Endothelial cell of umbilical vein (primary cell): ENCODE data around the gene MYOCD. TPM values are rescaled to one million over a fixed set of nuclear protein-coding genes. Genes with fewer than 3 reads are reported as not detected.

Experiments
- BruUV-seq: library from RNA; stranded (reverse); fragments of 400-500 nt; replicated peaks from 2 replicates; lab custom pipeline; 2021; lab: Mats Ljungman, UMichigan
- CTCF ChIA-PET: fragments of 300-600, 350-600 bp; sonication (Branson Sonifier 250); formaldehyde crosslinking; loops from one replicate; lab custom pipeline; 2021; ENCODE audit warnings: antibody characterized with exemption, inconsistent platforms; lab: Charles Lee
- POLR2A ChIA-PET: fragments of 300-600, 350-600 bp; sonication (Branson Sonifier 250); formaldehyde crosslinking; loops from one replicate; lab custom pipeline; 2021; ENCODE audit warnings: antibody characterized with exemption, inconsistent platforms; lab: Charles Lee
- DNase-seq: peaks from one replicate; pipeline ENCODE4 v3.0.0-alpha.2; 2011; ENCODE audit warnings: low read depth, low spot score
- FAIRE-seq: peaks from 2 replicates; lab custom pipeline; 2011; peaks lifted over from hg19 to GRCh38; lab: Jason Lieb, UNC
- H2AFZ ChIP-seq: 2 replicates; pipeline ENCODE4 v1.6.0; 2012; ENCODE audit warnings: low read depth, low read length, control low read depth, inconsistent platforms
- H3K27ac ChIP-seq: 2 replicates; pipeline ENCODE4 v1.5.1; 2011; ENCODE audit warnings: low read depth, mild to moderate bottlenecking, control low read depth, low read length, moderate library complexity; ENCODE audit not compliant: insufficient read depth
- H3K27me3 ChIP-seq, 2 experiments: 2 replicates each; pipeline versions ENCODE4 v1.6.0 to v1.6.1; 2011; ENCODE audit warnings: low read length in 2 of 2, mixed read lengths in 1 of 2; ENCODE audit not compliant: control insufficient read depth in 2 of 2, insufficient read depth in 2 of 2
- H3K36me3 ChIP-seq, 2 experiments: 2 replicates in 1 of 2; 3 replicates in 1 of 2; pipeline ENCODE4 v1.5.1; 2011; ENCODE audit warnings: low read length in 2 of 2, mild to moderate bottlenecking in 1 of 2, moderate library complexity in 1 of 2; ENCODE audit not compliant: control insufficient read depth in 2 of 2, insufficient read depth in 2 of 2; ENCODE audit errors: extremely low read depth in 1 of 2
- H3K4me1 ChIP-seq: 3 replicates; pipeline ENCODE4 v1.5.1; 2011; ENCODE audit warnings: mild to moderate bottlenecking, low read length; ENCODE audit not compliant: control insufficient read depth, insufficient read depth; ENCODE audit errors: extremely low read depth
- H3K4me2 ChIP-seq: 2 replicates; pipeline ENCODE4 v1.6.1; 2011; ENCODE audit warnings: low read length, control low read depth, mixed read lengths; ENCODE audit not compliant: insufficient read depth
- H3K4me3 ChIP-seq, 3 experiments: fragments of 200-600 bp in 1 of 3; sonication (generic), shearing (Covaris generic) in 1 of 3; replicated peaks in 1 of 3; 2 replicates each; pipeline ENCODE4 v1.5.1; 2011 to 2016; ENCODE audit warnings: control low read depth in 3 of 3, low read length in 3 of 3, mild to moderate bottlenecking in 2 of 3, inconsistent platforms in 1 of 3, low read depth in 1 of 3, moderate library complexity in 1 of 3; ENCODE audit not compliant: insufficient read depth in 1 of 3
- H3K79me2 ChIP-seq: 2 replicates; pipeline ENCODE4 v1.6.0; 2012; ENCODE audit warnings: low read length, inconsistent platforms; ENCODE audit not compliant: control insufficient read depth, insufficient read depth
- H3K9ac ChIP-seq: replicated peaks from 2 replicates; pipeline ENCODE3; 2011; ENCODE audit warnings: low read length, control low read depth; ENCODE audit not compliant: insufficient read depth; ENCODE audit errors: extremely low read depth
- H3K9me1 ChIP-seq: replicated peaks from 3 replicates; pipeline ENCODE4 v1.6.0; 2011; ENCODE audit warnings: mild to moderate bottlenecking, low read length; ENCODE audit not compliant: control insufficient read depth, insufficient read depth; ENCODE audit errors: extremely low read depth
- H3K9me3 ChIP-seq: replicated peaks from 2 replicates; pipeline ENCODE4 v1.5.1; 2012; ENCODE audit warnings: low read length, inconsistent platforms; ENCODE audit not compliant: control insufficient read depth, insufficient read depth
- H4K20me1 ChIP-seq: replicated peaks from 2 replicates; pipeline ENCODE3; 2011; ENCODE audit warnings: mild to moderate bottlenecking, low read length; ENCODE audit not compliant: control insufficient read depth, insufficient read depth; ENCODE audit errors: extremely low read depth
- EZH2 ChIP-seq: IDR thresholded peaks from 2 replicates; pipeline ENCODE4 v1.6.1; 2012; ENCODE audit warnings: borderline replicate concordance, low read depth, mild to moderate bottlenecking, moderate library complexity, low read length, inconsistent platforms; ENCODE audit not compliant: severe bottlenecking
- FOS ChIP-seq: IDR thresholded peaks from 2 replicates; pipeline ENCODE4 v1.6.1; 2011; ENCODE audit warnings: mild to moderate bottlenecking, low read length, moderate library complexity, borderline replicate concordance; ENCODE audit not compliant: insufficient read depth
- GATA2 ChIP-seq: IDR thresholded peaks from 2 replicates; pipeline ENCODE4 v1.7.0; 2011; ENCODE audit warnings: low read depth, mild to moderate bottlenecking, moderate library complexity, mixed read lengths, low read length; ENCODE audit not compliant: insufficient read length, insufficient read depth
- JUN ChIP-seq: IDR thresholded peaks from 2 replicates; pipeline ENCODE4 v1.6.1; 2011; ENCODE audit warnings: borderline replicate concordance, low read depth; ENCODE audit not compliant: insufficient read length, insufficient read depth
- MYC ChIP-seq: IDR thresholded peaks from one replicate; pipeline ENCODE4 v1.6.1; 2011; ENCODE audit warnings: mild to moderate bottlenecking, low read depth, low read length
- POLR2A ChIP-seq: IDR thresholded peaks from 2 replicates; pipeline ENCODE4 v1.6.1; 2012; ENCODE audit warnings: low read depth, mild to moderate bottlenecking, control low read depth, low read length
- POLR2AphosphoS5 ChIP-seq: IDR thresholded peaks from 2 replicates; pipeline ENCODE4 v1.6.1; 2012; ENCODE audit warnings: low read depth, mild to moderate bottlenecking, control low read depth, low read length, moderate library complexity; ENCODE audit not compliant: insufficient read depth
- dilution Hi-C: fragments of 300-500 bp; cut with MboI; formaldehyde crosslinking; loops from one replicate; pipeline ENCODE4 v1.15.0; 2019; ENCODE audit warnings: low sequenced_read_pairs; ENCODE audit not compliant: extremely low pct_ligation_motif_present
- intact Hi-C: fragments of 100-400 bp; cut with micrococcal nuclease; formaldehyde crosslinking; loops from one replicate; pipeline ENCODE4 v1.10.0; 2022
- polyA plus RNA-seq, 4 experiments: library from polyadenylated mRNA; depleted of rRNA in 3 of 4; stranded (reverse) in 3 of 4; unstranded in 1 of 4; fragments of >200 nt; gene quantifications; 2 replicates each; pipeline versions ENCODE4 v1.2.1 to v1.2.3, GENCODE V29; 2011 to 2012; ENCODE audit warnings: missing spikeins in 1 of 4
- total RNA-seq: library from RNA; stranded (reverse); gene quantifications from 2 replicates; pipeline ENCODE4 v1.2.3, GENCODE V29; 2021
- TF ChIP-seq, protein P1 (sequence below): IDR thresholded peaks from 2 replicates; pipeline ENCODE4 v1.6.1; 2011; ENCODE audit not compliant: insufficient read depth, insufficient read length
- TF ChIP-seq, protein P2 (sequence below), 2 donors: IDR thresholded peaks; 1 replicate in 1 of 2; 2 replicates in 1 of 2; pipeline ENCODE4 v1.5.1; 2011; ENCODE audit warnings: low read length in 2 of 2, mild to moderate bottlenecking in 2 of 2, moderate library complexity in 2 of 2, control low read depth in 1 of 2, inconsistent platforms in 1 of 2, low read depth in 1 of 2; ENCODE audit not compliant: insufficient read depth in 1 of 2; ENCODE audit errors: extremely low read depth in 1 of 2

The MYOCD gene
- total and polyA plus RNA-seq, 2 donors (not counting 3 experiments of a cell fraction or from before 2014, with no cell fraction given) = not detected

GRCh38 chr17:12722282-12722681 lies 56.6 kb downstream of the MYOCD start:
- ChIA-PET POLR2A (no interaction called here), CTCF (no interaction called here)
- FAIRE-seq = no peak
- no peak overlapping the region for H3K4me2 ChIP-seq
- intact Hi-C loops (no loop called here), dilution Hi-C loops (no loop called here)
- TF ChIP-seq GATA2 (no peak), MYC (no peak), EZH2 (no peak), POLR2A (no peak), JUN (no peak), POLR2AphosphoS5 (no peak), FOS (no peak)
- TF ChIP-seq, protein P1, sequence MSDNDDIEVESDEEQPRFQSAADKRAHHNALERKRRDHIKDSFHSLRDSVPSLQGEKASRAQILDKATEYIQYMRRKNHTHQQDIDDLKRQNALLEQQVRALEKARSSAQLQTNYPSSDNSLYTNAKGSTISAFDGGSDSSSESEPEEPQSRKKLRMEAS = no peak
- TF ChIP-seq, protein P2, sequence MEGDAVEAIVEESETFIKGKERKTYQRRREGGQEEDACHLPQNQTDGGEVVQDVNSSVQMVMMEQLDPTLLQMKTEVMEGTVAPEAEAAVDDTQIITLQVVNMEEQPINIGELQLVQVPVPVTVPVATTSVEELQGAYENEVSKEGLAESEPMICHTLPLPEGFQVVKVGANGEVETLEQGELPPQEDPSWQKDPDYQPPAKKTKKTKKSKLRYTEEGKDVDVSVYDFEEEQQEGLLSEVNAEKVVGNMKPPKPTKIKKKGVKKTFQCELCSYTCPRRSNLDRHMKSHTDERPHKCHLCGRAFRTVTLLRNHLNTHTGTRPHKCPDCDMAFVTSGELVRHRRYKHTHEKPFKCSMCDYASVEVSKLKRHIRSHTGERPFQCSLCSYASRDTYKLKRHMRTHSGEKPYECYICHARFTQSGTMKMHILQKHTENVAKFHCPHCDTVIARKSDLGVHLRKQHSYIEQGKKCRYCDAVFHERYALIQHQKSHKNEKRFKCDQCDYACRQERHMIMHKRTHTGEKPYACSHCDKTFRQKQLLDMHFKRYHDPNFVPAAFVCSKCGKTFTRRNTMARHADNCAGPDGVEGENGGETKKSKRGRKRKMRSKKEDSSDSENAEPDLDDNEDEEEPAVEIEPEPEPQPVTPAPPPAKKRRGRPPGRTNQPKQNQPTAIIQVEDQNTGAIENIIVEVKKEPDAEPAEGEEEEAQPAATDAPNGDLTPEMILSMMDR (IDR thresholded peaks at IDR 0.05; ENCODE audit: extremely low read depth in 1 of 2, insufficient read depth in 1 of 2, low read depth in 1 of 2, low read length in 2 of 2) = no peak
- no peaks in the 10 kb centered on the region for H3K27me3 ChIP-seq
- no peak overlapping the region for H3K4me3 ChIP-seq
- H3K4me1 ChIP-seq = no peaks in the 10 kb centered on the region
- H3K9me1 ChIP-seq = no peaks in the 10 kb centered on the region
- H3K9ac ChIP-seq = no peak overlapping the region
- no peak overlapping the region for H2AFZ ChIP-seq
- DNase-seq = no peak
- no peaks in the 10 kb centered on the region for H4K20me1 ChIP-seq
- no peak overlapping the region for H3K27ac ChIP-seq
- H3K36me3 ChIP-seq = no peaks in the 10 kb centered on the region
- BruUV-seq = no TSS peak
- no peaks in the 10 kb centered on the region for H3K9me3 ChIP-seq
- H3K79me2 ChIP-seq = no peaks in the 10 kb centered on the region
